Left colon (tissue), 2 donors: ENCODE measurements around the gene TGFB2. TPM values are rescaled to one million over a fixed set of nuclear protein-coding genes. Genes with fewer than 3 reads are reported as not detected.

Experiments used
- ATAC-seq: fragments of 200-7000 bp; cut with Tn5 transposase; one replicate; pipeline ENCODE4 v1.9.1; 2020; ENCODE audit warnings: mild to moderate bottlenecking, moderate library complexity
- DNase-seq, 2 donors: peaks; one replicate each; pipeline ENCODE4 v3.0.0-alpha.2; 2020
- intact Hi-C, 2 donors: fragments of 100-400 bp; cut with DNase I in 1 of 2; cut with micrococcal nuclease in 1 of 2; formaldehyde crosslinking; loops; one replicate each; pipeline versions ENCODE4 v1.11.2 to v1.14.0; 2022; cut with DNase I, micrococcal nuclease
- total RNA-seq, 2 donors: library from RNA; stranded (reverse); fragmentation: NEBNext Ultra II Directional; extraction: Animal tissue kit (Norgen Biotek cat#: 25700); gene quantifications; one replicate each; pipeline ENCODE4 v1.2.1, GENCODE V29; 2021
- donor health status: DM: no; HTN: no; CAD: no.
- donor health status: DM: yes; HTN: yes; CAD: no.

The TGFB2 gene
- total RNA-seq, 2 donors from 2014 or later = 0.49 to 2.5 TPM

DNA sequence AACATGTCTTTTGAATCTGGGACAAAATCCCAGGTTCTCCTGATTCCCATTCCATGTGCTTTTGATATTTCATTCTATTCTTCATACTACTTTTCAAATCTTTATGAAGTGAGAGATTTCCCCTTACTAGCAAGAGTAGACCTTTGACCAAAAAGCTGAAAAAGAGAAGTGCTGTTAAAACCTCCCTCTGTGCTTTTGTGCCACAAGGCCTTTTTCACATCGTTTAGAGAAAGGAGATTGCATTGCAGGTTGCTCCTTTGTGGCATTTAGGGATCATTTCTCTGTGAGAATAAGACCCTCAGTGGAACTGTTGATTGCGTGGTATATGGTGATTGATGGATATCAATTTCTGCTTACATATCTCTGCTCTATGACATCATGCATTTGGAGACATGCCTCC, 148.8 kb downstream of the TGFB2 start:
- intact Hi-C loops = no loop called here
- DNase-seq (no peak), ATAC-seq (no peak)

Other genes with a start within 250 kb of the TGFB2 start
- gene RRP15, start 60.0 kb upstream of the TGFB2 start, total RNA-seq = 10 to 100 TPM in 1 of 2 donors, 1 to 10 TPM in 1; 7.6 to 13.4 TPM